Activated CD8-positive, alpha-beta memory T cell treated with anti-CD3 and anti-CD28 coated beads, Interleukin-2, amount 50 U/mL, for 1 hour (primary cell): ENCODE data around the gene TBC1D22A.

Experiments used
- DNase-seq: peaks from one replicate; pipeline ENCODE4 v3.0.0-alpha.2; 2020; ENCODE audit errors: extremely low read depth

Gene TBC1D22A

DNA sequence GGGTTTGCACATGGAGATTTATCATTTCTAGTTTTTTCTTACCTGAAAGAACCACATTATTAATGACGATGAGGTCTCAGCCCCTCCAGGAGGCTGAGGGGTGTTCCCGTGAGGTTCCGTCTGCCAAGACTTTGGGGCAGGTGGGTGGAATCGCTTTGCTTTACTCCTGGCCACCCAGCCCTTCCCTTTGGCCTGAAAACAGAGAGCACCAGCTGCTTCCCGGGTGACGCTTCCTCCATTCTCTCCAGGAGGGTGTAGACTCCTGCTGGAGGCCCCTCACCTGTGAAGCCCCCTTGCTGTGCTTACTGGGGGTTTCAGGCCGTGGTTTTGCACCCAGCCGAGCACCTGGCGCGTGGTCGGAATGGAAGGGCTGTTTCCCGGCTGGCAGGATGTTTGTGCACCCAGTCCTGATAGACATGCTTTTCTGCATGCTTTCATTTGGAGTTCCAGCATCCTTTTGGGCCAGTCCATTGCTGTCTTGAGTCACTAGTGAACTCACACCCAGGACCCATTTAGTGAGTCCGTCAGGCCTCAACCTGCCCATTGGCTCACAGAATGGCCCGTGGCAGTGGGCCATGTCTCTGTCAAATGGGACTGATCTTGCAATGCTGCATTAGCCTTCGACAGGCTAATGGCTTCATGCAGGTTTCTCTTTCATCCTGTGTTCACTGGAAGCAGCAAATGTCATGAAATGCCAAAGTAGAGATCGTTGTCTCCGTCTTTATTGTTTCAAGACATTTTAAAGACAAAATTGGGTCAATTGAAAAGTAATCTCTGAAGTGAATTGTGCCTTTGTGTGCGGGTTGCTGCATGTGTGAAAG lies 360.8 kb downstream of the TBC1D22A start:
- no peak for DNase-seq

GRCh38 chr22:47123827-47124442 lies 361.5 kb downstream of the TBC1D22A start:
- no peak for DNase-seq

GRCh38 chr22:47124451-47124881 lies 362.0 kb downstream of the TBC1D22A start:
- no peak for DNase-seq

DNA sequence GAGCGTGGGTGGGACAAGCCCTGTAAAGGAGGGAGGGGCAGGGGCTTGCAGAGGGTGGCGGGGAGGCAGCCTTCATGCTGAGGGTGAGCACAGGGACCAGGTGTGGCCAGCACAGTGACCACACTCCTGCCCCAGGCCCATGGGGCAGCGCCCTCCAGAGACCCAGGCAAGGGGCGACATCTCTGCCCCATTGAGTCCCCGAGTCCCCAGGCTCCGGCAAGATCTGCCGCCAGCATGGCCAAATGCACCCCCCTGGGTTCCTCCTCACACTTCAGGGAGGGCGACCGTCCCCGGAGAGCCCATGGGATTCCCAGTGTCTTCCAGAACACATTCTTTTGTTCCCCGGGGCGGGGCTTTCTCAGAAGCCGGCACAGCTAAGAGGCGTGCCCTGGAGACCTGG lies 362.5 kb downstream of the TBC1D22A start:
- no peak for DNase-seq

GRCh38 chr22:47125603-47126002 lies 363.2 kb downstream of the TBC1D22A start:
- DNase-seq: no peak

DNA sequence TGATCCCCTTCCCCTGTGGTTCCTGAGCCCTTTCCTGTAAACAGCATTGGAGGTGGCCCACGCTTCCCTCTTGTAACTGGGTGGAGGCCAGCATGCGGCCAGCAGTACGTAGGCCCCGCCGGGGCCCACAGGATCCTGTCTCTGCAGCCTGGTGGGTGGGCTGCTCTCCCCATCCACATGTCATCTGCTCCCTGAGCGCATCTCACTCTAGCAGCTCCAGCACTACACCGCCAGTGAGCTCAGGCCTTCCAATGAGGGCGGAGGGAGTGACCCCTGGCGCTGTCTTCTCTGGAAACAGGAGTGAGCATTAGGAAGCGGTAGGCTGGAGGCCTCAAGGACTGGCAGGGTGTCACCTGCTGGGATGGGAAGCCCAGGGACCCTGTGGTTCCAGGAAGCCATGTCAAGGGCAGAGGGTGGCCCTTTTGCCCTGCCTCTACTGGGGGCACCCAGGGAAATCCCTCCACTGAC lies 363.9 kb downstream of the TBC1D22A start:
- DNase-seq: no peak

- no peak for DNase-seq
Observed at GRCh38 chr22:47127441-47127871, 365.0 kb downstream of the TBC1D22A start.

GRCh38 chr22:47128216-47128615 lies 365.8 kb downstream of the TBC1D22A start:
- DNase-seq: no peak

DNA sequence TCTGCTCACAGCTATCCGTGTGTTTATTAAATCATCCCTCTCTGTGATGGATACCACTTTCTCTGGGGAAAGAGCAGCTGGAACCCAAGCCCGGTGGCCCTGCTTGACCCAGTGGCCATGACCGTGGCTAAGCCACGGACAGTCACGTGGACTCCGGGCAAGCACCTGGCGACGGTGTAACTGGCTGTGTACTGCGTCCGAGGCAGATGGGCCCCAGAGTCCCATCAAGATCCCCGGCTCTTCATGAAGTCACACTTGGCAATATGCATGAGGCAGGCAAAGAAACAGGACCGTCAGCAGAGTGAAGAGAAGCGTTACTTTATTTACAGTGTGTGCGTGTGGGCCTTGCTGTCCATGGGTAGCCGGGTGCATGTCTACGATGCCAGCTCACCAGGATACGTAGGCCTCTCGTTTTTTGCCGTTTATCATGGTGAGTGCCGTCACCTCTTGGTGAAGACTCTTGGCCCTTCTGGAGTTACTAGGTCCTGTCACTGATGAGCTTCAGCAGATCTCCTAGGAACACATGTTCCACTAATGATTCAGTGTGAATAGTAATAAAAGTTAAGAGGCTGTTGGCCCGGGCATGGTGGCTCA lies 366.3 kb downstream of the TBC1D22A start:
- DNase-seq: no peak

DNA sequence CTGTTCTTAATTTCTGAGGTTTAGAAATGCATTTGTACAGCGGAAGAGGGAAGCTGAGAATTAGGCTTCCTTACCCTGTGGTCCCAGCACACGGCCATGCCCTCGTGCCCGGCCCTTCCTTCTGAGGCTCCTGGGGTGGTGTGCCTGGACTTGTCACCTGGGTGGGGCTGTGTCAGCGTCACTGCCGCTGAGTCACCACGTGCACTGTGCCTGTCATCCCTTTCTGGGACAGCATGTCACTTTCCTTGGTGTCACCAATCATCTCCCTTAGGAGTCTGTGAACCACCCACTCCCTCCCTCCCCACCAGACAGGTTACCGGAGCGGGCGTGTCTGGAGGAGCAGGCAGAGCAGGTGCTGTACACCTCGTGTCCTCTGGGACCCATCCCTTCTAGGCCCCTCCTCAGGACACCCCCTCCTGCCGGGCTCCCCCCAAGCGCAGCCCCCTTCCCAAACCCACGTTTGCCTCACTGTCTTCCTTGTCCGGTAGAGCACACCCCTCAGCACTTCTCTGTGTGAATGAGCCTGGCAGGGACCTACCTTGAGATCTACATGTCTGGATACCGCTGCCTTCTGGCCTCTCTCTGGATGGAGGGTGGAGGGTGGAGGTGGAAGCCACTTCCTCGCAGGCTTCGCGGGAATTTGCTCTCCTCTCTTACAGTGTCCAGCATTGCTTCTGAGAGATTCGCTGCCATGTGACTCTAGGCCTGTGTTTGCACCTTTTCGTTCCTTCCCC lies 367.6 kb downstream of the TBC1D22A start:
- no peak for DNase-seq

DNA sequence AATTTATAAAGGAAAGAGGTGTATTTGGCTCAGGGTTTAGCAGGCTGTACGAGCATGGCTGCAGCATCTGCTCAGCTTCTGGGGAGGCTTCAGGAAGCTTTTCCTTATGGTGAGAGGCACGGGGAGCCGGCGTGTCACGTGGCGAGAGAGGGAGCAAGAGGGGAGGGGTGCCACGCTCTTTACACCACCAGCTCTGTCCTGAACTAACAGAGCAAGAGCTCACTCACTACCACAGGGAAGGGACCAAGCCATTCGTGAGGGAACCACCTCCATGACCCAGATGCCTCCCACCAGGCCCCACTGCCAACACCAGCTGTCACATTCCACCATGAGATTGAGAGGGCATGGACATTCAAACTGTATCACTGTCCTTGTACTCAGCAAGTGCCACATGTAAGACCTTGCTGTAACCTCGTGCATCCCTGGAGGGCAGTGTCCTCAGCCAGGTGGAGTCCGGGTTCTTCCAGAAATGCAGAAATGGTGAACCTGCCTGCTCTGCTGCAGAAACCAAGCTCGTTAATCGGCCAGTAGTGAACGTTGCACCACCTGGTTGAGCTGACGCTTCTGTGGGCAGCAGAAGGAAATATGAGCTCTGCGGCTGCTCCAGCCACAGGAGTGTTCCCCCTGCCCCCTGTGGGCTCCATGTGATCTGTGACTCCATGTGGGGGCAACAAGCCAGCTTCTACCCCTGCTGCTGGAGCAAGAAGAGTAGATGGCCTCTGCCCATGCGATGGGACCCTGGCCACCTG lies 368.6 kb downstream of the TBC1D22A start:
- no peak for DNase-seq

DNA sequence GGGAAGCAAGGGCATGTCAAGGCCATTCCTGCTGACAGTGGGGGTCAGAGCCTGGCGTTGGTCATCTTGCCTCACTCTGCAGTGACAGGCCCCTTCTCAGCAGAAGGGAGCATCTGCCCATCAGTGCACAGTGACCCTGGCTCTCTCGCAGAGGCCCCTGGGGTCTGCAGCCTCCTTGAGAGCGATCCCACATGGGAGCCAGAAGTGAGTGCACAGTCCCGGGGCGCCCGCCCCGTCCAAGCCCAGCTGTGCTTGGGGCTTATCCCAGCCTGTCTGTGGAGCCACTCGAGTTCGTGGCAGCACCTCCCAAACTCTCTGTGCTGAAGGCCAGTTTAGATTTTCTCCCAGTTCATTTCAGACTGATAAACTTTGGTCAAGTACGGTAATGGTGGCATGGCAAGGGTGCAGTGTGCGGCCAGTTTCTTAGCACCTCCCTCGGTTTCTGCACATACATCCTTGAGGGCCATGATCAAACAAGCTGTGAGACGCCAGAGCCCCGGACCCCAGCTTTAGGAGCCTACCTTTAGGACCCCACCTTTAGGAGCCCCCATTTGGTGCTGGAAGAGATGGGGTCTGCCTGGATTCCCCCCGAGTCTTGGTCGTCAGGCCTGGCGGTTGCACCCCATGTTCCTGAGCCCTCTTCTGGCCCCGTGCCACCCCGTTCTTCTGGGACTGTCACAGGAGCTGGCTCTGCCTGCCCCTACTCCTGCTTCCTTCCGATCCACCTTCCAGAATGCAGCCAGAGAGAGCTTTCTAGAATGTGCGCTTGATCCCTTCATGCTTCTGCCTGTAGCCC lies 369.4 kb downstream of the TBC1D22A start:
- no peak for DNase-seq

DNA sequence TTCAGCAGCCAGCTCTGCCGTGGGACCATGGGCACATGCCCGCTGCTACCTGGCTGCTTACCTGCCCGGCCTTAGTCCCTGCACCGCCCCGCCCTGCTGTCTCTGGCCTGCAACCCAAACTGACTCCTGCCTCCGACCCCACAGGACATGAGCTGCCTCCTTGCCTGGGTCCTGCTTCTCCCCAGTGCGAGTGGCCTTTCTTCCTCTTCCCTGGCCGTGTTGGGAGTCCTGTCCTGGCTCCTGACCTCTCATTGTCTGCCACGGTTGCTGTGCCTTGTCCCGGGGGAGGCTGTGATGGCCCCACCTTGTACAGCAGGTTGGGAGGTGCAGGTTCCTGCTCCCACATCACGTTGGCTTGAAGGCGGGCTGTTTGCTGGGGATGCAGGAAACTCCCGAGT lies 370.0 kb downstream of the TBC1D22A start:
- DNase-seq: no peak

- no peak for DNase-seq
Observed at GRCh38 chr22:47133061-47133969, 370.9 kb downstream of the TBC1D22A start.

DNA sequence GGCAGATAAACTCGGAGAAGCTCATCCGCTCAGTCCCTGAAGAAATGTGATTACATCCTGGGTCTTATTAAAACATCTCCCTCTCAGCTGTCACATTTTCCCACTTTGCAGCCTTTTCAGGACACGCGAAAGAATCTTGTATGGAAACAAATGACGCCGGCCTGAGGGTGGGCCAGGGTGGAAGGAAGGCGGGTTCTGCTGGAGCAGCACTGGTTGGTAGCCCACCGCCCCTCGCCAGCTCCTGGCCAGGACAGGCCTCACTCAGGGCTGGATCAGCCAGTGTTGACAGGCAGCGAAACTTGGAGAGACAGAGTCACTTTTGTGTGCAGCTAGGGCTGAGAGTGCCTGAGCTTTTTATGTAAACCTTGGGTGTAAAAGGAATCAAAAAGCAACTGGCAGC lies 371.8 kb downstream of the TBC1D22A start:
- DNase-seq: no peak

DNA sequence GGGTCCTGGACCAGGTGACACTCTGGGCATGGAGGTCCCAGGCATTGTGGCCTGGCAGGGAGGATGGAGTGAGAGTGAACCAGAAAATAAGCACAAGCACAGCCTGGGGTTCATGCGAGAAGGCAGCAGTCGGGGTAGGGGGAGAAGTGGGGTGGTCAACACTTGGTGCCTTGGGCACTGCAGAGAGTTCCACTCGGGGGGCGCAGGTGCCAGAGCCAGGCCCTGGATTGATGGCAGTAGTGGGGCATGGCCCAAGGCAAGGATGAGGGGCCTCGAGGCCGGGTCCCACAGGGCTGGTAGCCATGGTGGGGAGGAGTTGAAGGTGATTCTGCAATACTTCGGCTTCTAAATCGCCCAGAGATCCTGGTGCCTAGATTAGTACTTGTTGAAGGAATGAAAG lies 372.9 kb downstream of the TBC1D22A start:
- no peak for DNase-seq

- no peak for DNase-seq
Observed at GRCh38 chr22:47136050-47136449, 373.6 kb downstream of the TBC1D22A start.

DNA sequence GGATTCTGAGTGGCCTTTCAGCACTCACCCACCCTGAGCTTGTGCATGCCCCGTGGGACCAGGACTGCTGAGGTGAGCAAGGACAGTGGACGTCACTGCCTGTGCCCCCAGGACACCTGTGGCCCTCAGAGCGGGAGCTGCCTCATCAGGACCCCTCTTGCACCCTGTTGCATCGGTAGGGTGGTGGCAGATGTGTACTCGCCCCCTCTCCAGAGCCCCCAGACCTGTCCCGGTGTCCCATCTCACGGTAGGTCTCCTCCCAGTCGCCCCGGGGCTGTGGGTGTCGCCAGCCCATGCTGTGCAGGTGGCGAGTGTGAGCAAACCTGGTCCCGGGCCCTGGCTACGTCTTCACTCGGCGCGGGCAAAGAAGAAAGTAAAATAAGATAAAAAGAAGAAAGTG lies 374.2 kb downstream of the TBC1D22A start:
- no peak for DNase-seq

- DNase-seq: no peak
Observed at GRCh38 chr22:47139013-47139789, 376.8 kb downstream of the TBC1D22A start.
